ENCODE measurements around the gene HDAC10.

The HDAC10 gene

DNA sequence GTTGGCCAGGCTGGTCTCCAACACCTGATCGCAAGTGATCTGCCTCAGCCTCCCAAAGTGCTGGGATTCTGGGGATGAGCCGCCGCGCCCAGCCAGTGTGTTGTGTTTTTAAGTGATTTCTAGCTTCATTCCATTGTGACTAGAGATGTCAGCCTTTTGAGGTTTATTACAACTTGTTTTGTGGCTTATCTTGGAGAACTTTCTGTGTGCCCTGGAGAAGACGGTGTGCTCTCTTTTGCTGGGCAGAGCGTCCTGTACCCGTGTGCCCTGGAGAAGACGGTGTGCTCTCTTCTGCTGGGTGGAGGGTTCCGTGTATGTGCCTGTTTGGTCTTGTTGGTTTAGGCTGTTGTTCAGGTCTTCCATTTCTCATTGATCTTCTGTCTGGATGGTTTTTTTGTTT lies 37.8 kb downstream of the HDAC10 start:
- TF ChIP-seq, protein P1, sequence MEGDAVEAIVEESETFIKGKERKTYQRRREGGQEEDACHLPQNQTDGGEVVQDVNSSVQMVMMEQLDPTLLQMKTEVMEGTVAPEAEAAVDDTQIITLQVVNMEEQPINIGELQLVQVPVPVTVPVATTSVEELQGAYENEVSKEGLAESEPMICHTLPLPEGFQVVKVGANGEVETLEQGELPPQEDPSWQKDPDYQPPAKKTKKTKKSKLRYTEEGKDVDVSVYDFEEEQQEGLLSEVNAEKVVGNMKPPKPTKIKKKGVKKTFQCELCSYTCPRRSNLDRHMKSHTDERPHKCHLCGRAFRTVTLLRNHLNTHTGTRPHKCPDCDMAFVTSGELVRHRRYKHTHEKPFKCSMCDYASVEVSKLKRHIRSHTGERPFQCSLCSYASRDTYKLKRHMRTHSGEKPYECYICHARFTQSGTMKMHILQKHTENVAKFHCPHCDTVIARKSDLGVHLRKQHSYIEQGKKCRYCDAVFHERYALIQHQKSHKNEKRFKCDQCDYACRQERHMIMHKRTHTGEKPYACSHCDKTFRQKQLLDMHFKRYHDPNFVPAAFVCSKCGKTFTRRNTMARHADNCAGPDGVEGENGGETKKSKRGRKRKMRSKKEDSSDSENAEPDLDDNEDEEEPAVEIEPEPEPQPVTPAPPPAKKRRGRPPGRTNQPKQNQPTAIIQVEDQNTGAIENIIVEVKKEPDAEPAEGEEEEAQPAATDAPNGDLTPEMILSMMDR (IDR thresholded peaks at IDR 0.05; ENCODE audit: extremely low read depth, missing control alignments): no peak
- no peak for DNase-seq (ENCODE audit: low spot score)

DNA sequence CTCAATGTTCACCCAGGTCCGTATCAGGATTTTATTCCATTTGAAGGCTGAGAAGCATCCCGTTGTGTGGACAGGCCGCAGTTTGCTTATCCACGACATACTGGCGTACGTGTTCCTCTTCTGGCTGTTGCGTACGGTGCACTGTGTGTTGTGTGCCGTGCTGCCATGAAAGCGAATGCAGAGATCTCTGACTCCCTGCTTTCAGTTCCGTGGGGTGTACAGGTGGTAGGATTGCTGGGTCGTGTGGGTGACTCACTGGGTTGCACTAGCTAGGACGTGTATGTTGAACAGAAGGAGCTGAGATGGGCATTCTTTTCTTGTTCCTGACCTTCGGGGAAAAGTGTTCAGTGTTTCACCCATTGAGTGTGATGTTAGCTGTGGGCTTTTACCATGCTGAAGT lies 39.9 kb downstream of the HDAC10 start:
- TF ChIP-seq, protein P1 (IDR thresholded peaks at IDR 0.05; ENCODE audit: extremely low read depth, missing control alignments): no peak

DNA sequence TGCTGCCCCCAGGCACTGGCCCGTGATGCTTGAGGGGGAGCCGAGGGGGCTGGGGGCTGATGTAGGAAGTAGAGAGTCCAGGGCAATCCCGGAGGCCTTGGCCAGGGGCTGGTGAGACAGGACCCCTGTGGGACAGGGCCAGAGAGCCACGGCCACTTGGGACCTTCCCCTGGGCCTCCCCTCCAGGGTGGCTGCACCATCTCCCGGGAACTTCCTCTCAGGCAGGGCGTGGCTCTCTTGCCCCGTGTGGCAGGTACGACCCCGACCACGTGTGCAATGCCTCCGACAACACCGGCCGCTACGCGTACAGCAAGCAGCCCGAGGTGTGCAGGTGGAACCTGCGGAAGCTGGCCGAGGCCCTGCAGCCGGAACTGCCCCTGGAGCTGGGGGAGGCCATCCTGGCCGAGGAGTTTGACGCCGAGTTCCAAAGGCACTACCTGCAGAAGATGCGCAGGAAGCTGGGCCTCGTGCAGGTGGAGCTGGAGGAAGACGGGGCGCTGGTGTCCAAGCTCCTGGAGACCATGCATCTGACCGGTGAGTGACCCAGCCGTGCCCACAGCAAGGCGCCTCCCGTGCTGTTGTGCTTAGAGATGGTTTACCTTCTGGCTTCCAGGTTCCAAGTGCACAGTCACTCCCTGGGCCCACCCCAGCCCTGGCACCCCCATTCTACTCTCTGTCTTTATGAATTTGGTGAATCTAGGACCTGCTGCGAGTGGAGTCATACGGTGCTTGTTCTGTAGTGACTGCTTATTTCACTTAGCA lies 40.5 kb downstream of the HDAC10 start:
- TF ChIP-seq, protein P1 (IDR thresholded peaks at IDR 0.05; ENCODE audit: extremely low read depth, missing control alignments): no peak
- no peak for DNase-seq (ENCODE audit: low spot score)

More for the DNA sequence above, 39.9 kb downstream of the HDAC10 start:
- DNase-seq (ENCODE audit: low spot score): no peak

DNA sequence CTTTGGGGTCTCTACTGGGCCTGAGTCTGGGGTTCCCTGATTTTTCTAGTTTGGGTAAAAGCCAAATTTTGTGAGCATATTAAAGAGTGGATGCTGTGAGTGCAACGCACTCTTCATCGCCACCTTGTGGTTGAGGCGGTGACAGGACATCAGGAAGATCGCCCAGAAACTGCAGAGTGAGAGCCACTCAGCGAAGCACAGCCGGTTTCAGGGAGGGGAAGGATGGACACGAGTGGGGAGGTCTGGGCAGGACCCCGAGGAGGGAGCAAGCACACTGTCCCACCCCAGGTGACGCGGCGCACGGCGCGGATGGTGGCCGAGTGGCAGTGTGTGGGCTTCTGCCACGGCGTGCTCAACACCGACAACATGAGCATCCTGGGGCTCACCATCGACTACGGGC lies 41.2 kb downstream of the HDAC10 start:
- peak; percentile 89 for DNase-seq (ENCODE audit: low spot score)
- TF ChIP-seq, protein P1 (IDR thresholded peaks at IDR 0.05; ENCODE audit: extremely low read depth, missing control alignments): peak; percentile 74

DNA sequence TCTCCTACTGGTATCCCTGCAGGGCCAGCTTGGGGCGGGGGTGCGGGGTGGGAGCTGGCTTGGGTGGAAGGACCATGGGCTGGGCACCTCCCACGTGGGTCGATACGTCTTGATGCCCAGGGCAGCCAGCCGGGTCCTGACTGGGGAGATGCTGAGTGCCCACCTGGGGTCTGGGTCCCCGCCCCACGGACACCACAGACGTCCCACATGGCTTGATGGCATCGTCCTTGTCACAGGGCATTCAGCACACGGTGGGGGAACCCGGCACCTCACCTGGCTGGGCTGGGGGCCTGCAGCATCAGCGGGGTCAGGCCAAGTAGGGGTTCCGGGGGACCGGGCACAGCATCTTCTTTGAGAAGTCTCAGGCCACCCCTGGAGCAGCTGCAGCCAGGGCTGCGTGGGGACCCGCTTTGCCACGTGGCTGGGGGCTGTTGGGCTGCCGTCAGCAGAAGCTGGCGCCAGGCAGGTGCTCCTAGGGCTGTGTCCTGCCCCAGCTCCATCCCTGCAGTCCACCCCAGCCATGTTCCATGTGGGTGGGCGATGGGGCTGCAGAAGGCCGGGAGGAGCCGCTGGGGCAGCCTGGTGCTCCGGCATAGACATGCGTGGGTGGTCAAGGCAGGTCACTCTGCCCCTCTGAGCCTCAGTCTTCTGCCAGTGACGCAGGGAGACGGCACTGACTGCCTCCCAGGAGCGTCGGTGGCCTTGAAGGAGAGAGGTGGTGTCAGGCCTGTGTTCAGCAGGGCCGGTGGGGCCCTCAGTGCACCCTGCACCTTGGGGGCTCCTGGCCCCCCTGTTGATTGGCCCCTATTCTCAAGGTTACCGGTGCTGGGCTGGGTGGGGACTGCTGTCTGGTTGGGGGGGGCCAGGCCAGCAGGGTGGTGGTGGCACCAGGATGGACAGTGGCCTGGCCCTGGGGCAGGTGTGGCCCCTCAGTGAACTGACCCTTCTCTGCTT lies 41.8 kb downstream of the HDAC10 start:
- TF ChIP-seq, protein P1 (IDR thresholded peaks at IDR 0.05; ENCODE audit: extremely low read depth, missing control alignments): no peak
- no peak for DNase-seq (ENCODE audit: low spot score)

DNA sequence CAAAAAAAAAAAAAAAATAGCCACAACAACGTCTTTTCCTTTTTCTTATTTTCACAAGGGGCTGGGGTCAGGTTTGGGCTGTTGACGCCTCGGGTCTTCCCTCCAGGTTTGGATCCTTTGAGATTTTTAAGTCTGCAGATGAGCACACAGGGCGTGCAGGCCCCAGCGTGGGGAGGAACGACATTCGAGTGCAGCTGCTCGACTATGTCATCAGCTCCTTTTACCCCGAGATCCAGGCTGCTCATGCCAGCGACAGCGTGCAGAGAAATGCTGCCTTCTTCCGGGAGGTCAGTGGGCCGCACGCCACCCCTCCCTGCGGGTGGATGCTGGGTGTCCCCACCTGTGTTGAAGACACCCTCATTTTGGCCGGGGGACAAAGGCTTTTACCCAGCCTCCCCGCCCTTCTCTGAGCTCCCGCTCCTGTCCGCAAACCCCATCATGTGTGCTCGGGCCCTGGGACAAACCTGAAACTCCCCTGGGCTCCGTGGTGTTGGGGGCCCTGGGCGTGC lies 42.6 kb downstream of the HDAC10 start:
- TF ChIP-seq, protein P1 (IDR thresholded peaks at IDR 0.05; ENCODE audit: extremely low read depth, missing control alignments): no peak
- DNase-seq (ENCODE audit: low spot score): no peak
